ENCODE data around the gene SERTAD1. TPM values are rescaled to one million over a fixed set of nuclear protein-coding genes. Genes with fewer than 3 reads are reported as not detected.

Gene SERTAD1
- total and polyA plus RNA-seq, 8 donors = 2.6 to 11.9 (median 4.7) TPM

- 69 to 76% methylated on average over 3 of the region's 3 CpGs for WGBS, 2 donors
- DNase-seq (no peak), ATAC-seq (no peak), FAIRE-seq (no peak)
- Histone ChIP-seq H3K4me1 (no peaks in the 10 kb centered on the region), H3K4me3 (no peak overlapping the region), H3K9me3 (no peaks in the 10 kb centered on the region), H3K36me3 (peaks cover 0 to 10% (median 0%) of the 10 kb centered on the region in 3 donors), H3K27ac (no peak overlapping the region), H3K27me3 (no peaks in the 10 kb centered on the region)
- no peak for TF ChIP-seq CTCF (IDR thresholded peaks at IDR 0.05)
- intact Hi-C loops (cut with DNase I) = no loop called here
These were observed 44.5 kb downstream of the SERTAD1 start for GRCh38 chr19:40381321-40381720.

GRCh38 chr19:40380199-40381037 lies 45.4 kb downstream of the SERTAD1 start:
- no peaks in the 10 kb centered on the region for H3K9me3 ChIP-seq
- ATAC-seq (no peak), DNase-seq (no peak), FAIRE-seq (no peak)
- peaks cover 0 to 10% (median 0%) of the 10 kb centered on the region in 3 donors for H3K36me3 ChIP-seq
- H3K27me3 ChIP-seq = no peaks in the 10 kb centered on the region
- H3K4me3 ChIP-seq = no peak overlapping the region
- H3K4me1 ChIP-seq = no peaks in the 10 kb centered on the region
- intact Hi-C loops (cut with DNase I) = no loop called here
- TF ChIP-seq CTCF (IDR thresholded peaks at IDR 0.05) = no peak
- H3K27ac ChIP-seq = no peak overlapping the region
- 83 to 88% methylated on average over 36 to 37 of the region's 37 CpGs for whole genome bisulfite sequencing, 2 donors

GRCh38 chr19:40379446-40380198 lies 46.2 kb downstream of the SERTAD1 start:
- TF ChIP-seq CTCF (IDR thresholded peaks at IDR 0.05) = no peak
- H3K27me3 ChIP-seq = no peaks in the 10 kb centered on the region
- no peaks in the 10 kb centered on the region for H3K9me3 ChIP-seq
- WGBS, 2 donors = 82 to 83% methylated on average over 11 of the region's 11 CpGs
- DNase-seq = no peak
- H3K27ac ChIP-seq = no peak overlapping the region
- no peak overlapping the region for H3K4me3 ChIP-seq
- ATAC-seq = no peak
- intact Hi-C loops (cut with DNase I) = no loop called here
- H3K36me3 ChIP-seq = peaks cover 0 to 11% (median under 1%) of the 10 kb centered on the region in 3 donors
- no peak for FAIRE-seq
- no peaks in the 10 kb centered on the region for H3K4me1 ChIP-seq

GRCh38 chr19:40378509-40378908 lies 47.3 kb downstream of the SERTAD1 start:
- intact Hi-C loops (cut with DNase I) = no loop called here
- H3K36me3 ChIP-seq = peaks cover 0 to 20% (median 7%) of the 10 kb centered on the region in 3 donors
- FAIRE-seq = no peak

More at GRCh38 chr19:40378509-40378908, 47.3 kb downstream of the SERTAD1 start:
- peak in 1 of 4 donors; percentile 11 for ATAC-seq
- WGBS, 2 donors = 89 to 91% methylated on average over 2 of the region's 2 CpGs
- TF ChIP-seq CTCF (IDR thresholded peaks at IDR 0.05) = no peak
- no peaks in the 10 kb centered on the region for H3K4me1 ChIP-seq
- H3K4me3 ChIP-seq = no peak overlapping the region
- no peak overlapping the region for H3K27ac ChIP-seq
- no peaks in the 10 kb centered on the region for H3K27me3 ChIP-seq
- H3K9me3 ChIP-seq = no peaks in the 10 kb centered on the region
- no peak for DNase-seq

All from pancreas (tissue), 10 donors.